ENCODE measurements around the gene TMEM132C.
"Not testable (repeated sequence)": the region's sequence is repeated elsewhere in the genome, so short reads cannot be mapped to it uniquely, and the experiment has no call there.

The TMEM132C gene

GRCh38 chr12:128424931-128425431 is 158.0 kb downstream of the TMEM132C start:
- no peak for DNase-seq

- no peak for DNase-seq
Observed at GRCh38 chr12:128425666-128426331, 158.8 kb downstream of the TMEM132C start.

- DNase-seq = no peak
Observed at GRCh38 chr12:128426511-128426910, 159.5 kb downstream of the TMEM132C start.

GRCh38 chr12:128439796-128440195 is 172.8 kb downstream of the TMEM132C start:
- DNase-seq = no peak

- DNase-seq = no peak
Observed at GRCh38 chr12:128442096-128442495, 175.1 kb downstream of the TMEM132C start.

- DNase-seq = no peak
Observed at GRCh38 chr12:128444598-128444997, 177.6 kb downstream of the TMEM132C start.

GRCh38 chr12:128445415-128446127 is 178.6 kb downstream of the TMEM132C start:
- peak; percentile 86 for DNase-seq

- peak; percentile 60 for DNase-seq
Observed at GRCh38 chr12:128449146-128449894, 182.3 kb downstream of the TMEM132C start.

GRCh38 chr12:128450810-128451209 is 183.8 kb downstream of the TMEM132C start:
- DNase-seq = no peak

GRCh38 chr12:128455851-128456250 is 188.9 kb downstream of the TMEM132C start:
- DNase-seq = no peak

- no peak for DNase-seq
Observed at GRCh38 chr12:128456922-128457321, 190.0 kb downstream of the TMEM132C start.

- DNase-seq = no peak
Observed at GRCh38 chr12:128458301-128458974, 191.5 kb downstream of the TMEM132C start.

GRCh38 chr12:128459067-128459466 is 192.1 kb downstream of the TMEM132C start:
- no peak for DNase-seq

- DNase-seq = no peak
Observed at GRCh38 chr12:128463881-128464280, 196.9 kb downstream of the TMEM132C start.

- no peak for DNase-seq
Observed at GRCh38 chr12:128467882-128468281, 200.9 kb downstream of the TMEM132C start.

- DNase-seq = no peak
Observed at GRCh38 chr12:128468926-128469325, 202.0 kb downstream of the TMEM132C start.

GRCh38 chr12:128471491-128471890 is 204.5 kb downstream of the TMEM132C start:
- no peak for DNase-seq

GRCh38 chr12:128474916-128475315 is 207.9 kb downstream of the TMEM132C start:
- no peak for DNase-seq

- DNase-seq = no peak
Observed at GRCh38 chr12:128476266-128476665, 209.3 kb downstream of the TMEM132C start.

- no peak for DNase-seq
Observed at GRCh38 chr12:128483526-128484255, 216.7 kb downstream of the TMEM132C start.

GRCh38 chr12:128497376-128497775 is 230.4 kb downstream of the TMEM132C start:
- DNase-seq = not testable (repeated sequence)

- no peak for DNase-seq
Observed at GRCh38 chr12:128507470-128507869, 240.5 kb downstream of the TMEM132C start.

Data from NCI-H1092 (cell line).